ENCODE data around the gene CCNJL. TPM values are rescaled to one million over a fixed set of nuclear protein-coding genes. Genes with fewer than 3 reads are reported as not detected.
A peak's percentile ranks its signal among the peaks of the same experiment; 100 is the strongest.
"Not testable (repeated sequence)": the region's sequence is repeated elsewhere in the genome, so short reads cannot be mapped to it uniquely, and the experiment has no call there.

The CCNJL gene
- polyA plus RNA-seq (ENCODE audit: insufficient read length in 4 of 4) = 1 to 10 TPM; 6.5 to 9.2 (median 8.7) TPM

GRCh38 chr5:160312134-160312959 lies at the start of gene CCNJL:
Gene CCNJL (minus strand): TSS chr5:160312564. CDS start chr5:160311923, 641 bp downstream.
- DNase-seq (ENCODE audit: low read depth in 4 of 4, low spot score in 3 of 4) = peak in 3 of 4 donors; percentile 69 to 78 (median 74)

- DNase-seq (ENCODE audit: low read depth in 4 of 4, low spot score in 3 of 4) = no peak
These were observed 49.4 kb upstream of the CCNJL start for GRCh38 chr5:160361624-160362228.

GRCh38 chr5:160360310-160360709 lies 47.9 kb upstream of the CCNJL start:
- no peak for DNase-seq (ENCODE audit: low read depth in 4 of 4, low spot score in 3 of 4)

- no peak for DNase-seq (ENCODE audit: low read depth in 4 of 4, low spot score in 3 of 4)
These were observed 47.5 kb upstream of the CCNJL start for GRCh38 chr5:160359816-160360215.

GRCh38 chr5:160359242-160359641 lies 46.9 kb upstream of the CCNJL start:
- no peak for DNase-seq (ENCODE audit: low read depth in 4 of 4, low spot score in 3 of 4)

GRCh38 chr5:160357861-160358411 lies 45.6 kb upstream of the CCNJL start:
- no peak for DNase-seq (ENCODE audit: low read depth in 4 of 4, low spot score in 3 of 4)

- DNase-seq (ENCODE audit: low read depth in 4 of 4, low spot score in 3 of 4) = no peak
These were observed 45.0 kb upstream of the CCNJL start for GRCh38 chr5:160357394-160357793.

- DNase-seq (ENCODE audit: low read depth in 4 of 4, low spot score in 3 of 4) = no peak
These were observed 44.4 kb upstream of the CCNJL start for GRCh38 chr5:160356550-160357347.

- DNase-seq (ENCODE audit: low read depth in 4 of 4, low spot score in 3 of 4) = no peak
These were observed 42.3 kb upstream of the CCNJL start for GRCh38 chr5:160354666-160355065.

- no peak for DNase-seq (ENCODE audit: low read depth in 4 of 4, low spot score in 3 of 4)
These were observed 41.0 kb upstream of the CCNJL start for GRCh38 chr5:160353379-160353778.

GRCh38 chr5:160352308-160352707 lies 39.9 kb upstream of the CCNJL start:
- DNase-seq (ENCODE audit: low read depth in 4 of 4, low spot score in 3 of 4) = no peak

- DNase-seq (ENCODE audit: low read depth in 4 of 4, low spot score in 3 of 4) = no peak
These were observed 37.6 kb upstream of the CCNJL start for GRCh38 chr5:160349935-160350303.

GRCh38 chr5:160349249-160349934 lies 37.0 kb upstream of the CCNJL start:
- no peak for DNase-seq (ENCODE audit: low read depth in 4 of 4, low spot score in 3 of 4)

- no peak for DNase-seq (ENCODE audit: low read depth in 4 of 4, low spot score in 3 of 4)
These were observed 35.7 kb upstream of the CCNJL start for GRCh38 chr5:160348080-160348479.

- DNase-seq (ENCODE audit: low read depth in 4 of 4, low spot score in 3 of 4) = no peak
These were observed 35.1 kb upstream of the CCNJL start for GRCh38 chr5:160347448-160347847.

GRCh38 chr5:160342413-160342941 lies 30.1 kb upstream of the CCNJL start:
- no peak for DNase-seq (ENCODE audit: low read depth in 4 of 4, low spot score in 3 of 4)

GRCh38 chr5:160341309-160341870 lies 29.0 kb upstream of the CCNJL start:
- DNase-seq (ENCODE audit: low read depth in 4 of 4, low spot score in 3 of 4) = no peak

- not testable (repeated sequence) for DNase-seq (ENCODE audit: low read depth in 4 of 4, low spot score in 3 of 4)
These were observed 28.1 kb upstream of the CCNJL start for GRCh38 chr5:160340513-160340912.

- no peak for DNase-seq (ENCODE audit: low read depth in 4 of 4, low spot score in 3 of 4)
These were observed 27.2 kb upstream of the CCNJL start for GRCh38 chr5:160339406-160340130.

Measured in left renal pelvis (tissue), 4 donors.